ENCODE data around the gene LRP1B.
"Not testable (repeated sequence)": the region's sequence is repeated elsewhere in the genome, so short reads cannot be mapped to it uniquely, and the experiment has no call there.

LRP1B gene

GRCh38 chr2:142100970-142101369 lies 29.8 kb downstream of the LRP1B start:
- no peak for DNase-seq (ENCODE audit: low read depth)

- DNase-seq (ENCODE audit: low read depth), result no peak
These were observed 30.5 kb downstream of the LRP1B start for GRCh38 chr2:142100139-142100873.

- DNase-seq (ENCODE audit: low read depth), result no peak
These were observed 33.1 kb downstream of the LRP1B start for GRCh38 chr2:142097711-142098110.

GRCh38 chr2:142095647-142096046 lies 35.2 kb downstream of the LRP1B start:
- DNase-seq (ENCODE audit: low read depth), result no peak

GRCh38 chr2:142094233-142094632 lies 36.6 kb downstream of the LRP1B start:
- no peak for DNase-seq (ENCODE audit: low read depth)

- no peak for DNase-seq (ENCODE audit: low read depth)
These were observed 42.7 kb downstream of the LRP1B start for GRCh38 chr2:142088058-142088568.

GRCh38 chr2:142087585-142087984 lies 43.2 kb downstream of the LRP1B start:
- DNase-seq (ENCODE audit: low read depth), result not testable (repeated sequence)

GRCh38 chr2:142082368-142082767 lies 48.4 kb downstream of the LRP1B start:
- no peak for DNase-seq (ENCODE audit: low read depth)

GRCh38 chr2:142076317-142076716 lies 54.5 kb downstream of the LRP1B start:
- no peak for DNase-seq (ENCODE audit: low read depth)

GRCh38 chr2:142075826-142076225 lies 55.0 kb downstream of the LRP1B start:
- DNase-seq (ENCODE audit: low read depth), result no peak

- no peak for DNase-seq (ENCODE audit: low read depth)
These were observed 61.4 kb downstream of the LRP1B start for GRCh38 chr2:142069251-142069888.

GRCh38 chr2:142065700-142066099 lies 65.1 kb downstream of the LRP1B start:
- DNase-seq (ENCODE audit: low read depth), result no peak

- no peak for DNase-seq (ENCODE audit: low read depth)
These were observed 65.7 kb downstream of the LRP1B start for GRCh38 chr2:142065156-142065555.

GRCh38 chr2:142061733-142062132 lies 69.1 kb downstream of the LRP1B start:
- DNase-seq (ENCODE audit: low read depth), result no peak

GRCh38 chr2:142058149-142058548 lies 72.7 kb downstream of the LRP1B start:
- no peak for DNase-seq (ENCODE audit: low read depth)

- no peak for DNase-seq (ENCODE audit: low read depth)
These were observed 74.0 kb downstream of the LRP1B start for GRCh38 chr2:142056784-142057183.

- DNase-seq (ENCODE audit: low read depth), result no peak
These were observed 78.5 kb downstream of the LRP1B start for GRCh38 chr2:142052220-142052863.

- DNase-seq (ENCODE audit: low read depth), result no peak
These were observed 82.2 kb downstream of the LRP1B start for GRCh38 chr2:142048581-142048980.

- no peak for DNase-seq (ENCODE audit: low read depth)
These were observed 85.2 kb downstream of the LRP1B start for GRCh38 chr2:142045641-142046040.

- no peak for DNase-seq (ENCODE audit: low read depth)
These were observed 86.6 kb downstream of the LRP1B start for GRCh38 chr2:142044197-142044596.

GRCh38 chr2:142042536-142043199 lies 88.1 kb downstream of the LRP1B start:
- DNase-seq (ENCODE audit: low read depth), result no peak

- DNase-seq (ENCODE audit: low read depth), result no peak
These were observed 88.8 kb downstream of the LRP1B start for GRCh38 chr2:142041996-142042395.

GRCh38 chr2:142041105-142041504 lies 89.7 kb downstream of the LRP1B start:
- DNase-seq (ENCODE audit: low read depth), result no peak

All from GM04503 (cell line).